Measurements from ENCODE around the gene TMC6. TPM values are rescaled to one million over a fixed set of nuclear protein-coding genes. Genes with fewer than 3 reads are reported as not detected.

TMC6 gene
- total RNA-seq, 1 donor from 2014 or later, result 523 TPM

DNA sequence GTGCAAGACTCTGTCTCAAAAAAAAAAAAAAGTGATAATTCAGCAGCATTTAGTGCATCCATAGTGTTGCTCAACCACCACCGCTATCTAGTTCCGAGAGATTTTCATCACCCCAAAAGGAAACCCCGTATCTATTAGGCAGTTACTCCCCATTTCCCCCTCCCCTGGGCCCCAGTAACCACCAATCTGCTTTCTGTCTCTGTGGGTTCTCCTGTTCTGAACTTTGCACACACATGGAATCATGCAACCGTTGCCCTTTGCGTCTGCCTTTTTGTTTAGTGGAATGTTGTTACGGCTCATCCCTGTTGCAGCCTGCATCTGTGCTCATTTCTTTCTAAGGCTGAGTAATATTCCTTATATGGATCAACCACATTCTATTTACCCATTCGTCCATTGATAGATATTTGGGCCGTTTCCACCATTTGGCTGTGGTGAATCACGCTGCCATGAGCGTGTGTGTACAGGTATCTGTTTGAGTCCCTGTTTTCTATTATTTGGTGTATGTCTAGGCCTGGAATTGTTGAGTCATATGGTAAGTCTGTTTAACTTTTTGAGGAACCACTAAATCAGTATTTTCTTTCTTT lies 31.1 kb upstream of the TMC6 start:
- intact Hi-C loops (cut with micrococcal nuclease), result no loop called here

DNA sequence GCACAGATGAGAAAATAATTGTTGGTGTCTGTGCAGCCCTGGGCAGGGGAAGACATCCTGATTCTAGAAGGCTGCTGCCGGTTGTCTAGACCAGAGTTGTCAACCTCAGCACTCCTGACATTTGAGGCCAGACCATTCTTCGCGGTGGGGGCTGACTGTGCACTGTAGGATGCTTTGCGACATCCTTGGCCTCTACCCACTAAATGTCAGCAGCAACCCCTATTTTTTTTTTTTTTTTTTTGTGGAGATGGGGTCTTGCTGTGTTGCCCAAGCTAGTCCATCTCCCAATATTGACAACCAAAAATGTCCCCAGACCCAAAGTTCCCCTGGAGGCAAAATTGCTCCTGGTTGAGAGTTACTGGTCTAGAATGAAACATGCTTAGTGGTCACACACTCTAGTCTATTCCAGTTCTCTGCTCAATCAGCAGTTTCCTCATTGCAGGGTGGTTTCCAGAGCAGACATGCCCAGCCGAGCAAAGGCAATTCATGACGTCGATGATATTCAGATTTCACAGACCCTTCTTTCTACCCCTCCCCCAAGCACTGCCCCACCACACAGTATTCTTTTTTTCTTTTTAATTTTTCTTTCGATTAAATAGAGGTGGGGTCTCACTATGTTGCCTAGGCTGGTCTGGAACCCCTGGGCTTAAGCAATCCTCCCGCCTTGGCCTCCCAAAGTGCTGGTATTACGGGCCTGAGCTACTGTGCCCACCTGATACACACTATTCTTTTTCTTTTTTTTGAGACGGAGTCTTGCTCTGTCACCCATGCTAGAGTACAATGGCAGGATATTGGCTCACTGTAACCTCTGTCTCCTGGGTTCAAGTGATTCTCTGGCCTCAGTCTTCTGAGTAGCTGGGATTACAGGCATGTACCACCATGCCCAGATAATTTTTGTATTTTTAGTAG lies 26.6 kb upstream of the TMC6 start:
- intact Hi-C loops (cut with micrococcal nuclease), result no loop called here

DNA sequence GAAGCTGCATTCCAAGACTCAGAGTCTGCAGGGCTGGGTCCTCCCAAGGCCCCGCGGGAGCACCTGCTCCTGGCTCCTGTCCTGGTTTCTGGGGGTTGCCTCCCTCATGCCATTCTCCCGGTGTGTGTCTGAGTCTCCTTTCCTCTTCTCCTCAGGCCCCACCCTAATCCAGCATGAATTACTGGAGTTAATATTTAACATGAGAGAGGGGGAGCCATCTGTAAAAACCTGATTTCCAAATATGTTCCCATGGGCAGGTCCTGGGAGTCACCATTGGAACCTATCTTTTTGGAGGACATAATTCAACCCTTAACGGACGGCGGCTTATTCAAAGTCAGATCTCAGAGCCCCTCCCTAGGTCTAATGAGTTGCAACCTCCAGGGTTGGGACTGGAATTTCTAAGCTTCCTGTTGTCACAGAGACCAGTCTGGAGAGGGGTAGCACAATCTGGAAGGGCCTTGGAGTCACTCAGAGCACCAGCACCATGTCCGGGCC lies 23.0 kb upstream of the TMC6 start:
- intact Hi-C loops (cut with micrococcal nuclease), result no loop called here

DNA sequence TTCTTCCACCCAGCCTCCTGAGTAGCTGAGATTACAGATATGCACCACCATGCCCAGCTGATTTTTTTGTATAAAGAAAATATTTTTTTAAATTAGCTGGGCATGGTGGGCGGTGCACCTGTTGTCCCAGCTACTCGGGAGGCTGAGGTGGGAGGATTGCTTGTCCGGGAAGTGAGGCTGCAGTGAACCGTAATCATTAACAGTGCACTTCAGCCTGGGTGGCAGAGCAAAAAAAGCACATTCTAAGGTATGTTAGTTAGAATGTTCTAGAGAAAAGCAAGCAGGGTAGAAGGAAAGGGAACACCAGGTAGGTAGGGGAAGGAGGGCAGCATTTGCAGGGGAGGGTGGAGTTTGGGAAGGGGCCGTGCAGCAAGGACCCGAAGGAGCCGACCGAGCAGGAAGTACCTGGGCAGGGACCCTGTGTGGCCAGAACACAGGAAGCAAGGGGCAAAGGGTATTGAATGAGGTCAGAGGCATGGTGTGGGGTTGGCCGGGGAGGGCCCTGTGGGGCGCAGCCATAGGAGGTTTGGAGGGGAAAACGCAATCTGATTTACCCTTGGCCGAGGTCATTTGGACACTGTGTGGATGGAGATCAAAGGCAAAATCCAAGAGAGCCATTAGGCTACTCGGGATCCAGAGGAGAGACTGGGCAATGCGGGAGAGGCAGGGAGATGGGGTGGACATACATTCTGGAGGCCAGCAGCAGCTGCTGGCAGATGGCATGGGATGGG lies 19.9 kb upstream of the TMC6 start:
- intact Hi-C loops (cut with micrococcal nuclease), result no loop called here

- intact Hi-C loops (cut with micrococcal nuclease), result no loop called here
These were observed 18.9 kb upstream of the TMC6 start for GRCh38 chr17:78147315-78147998.

GRCh38 chr17:78146881-78147280 lies 18.3 kb upstream of the TMC6 start:
- intact Hi-C loops (cut with micrococcal nuclease), result no loop called here

DNA sequence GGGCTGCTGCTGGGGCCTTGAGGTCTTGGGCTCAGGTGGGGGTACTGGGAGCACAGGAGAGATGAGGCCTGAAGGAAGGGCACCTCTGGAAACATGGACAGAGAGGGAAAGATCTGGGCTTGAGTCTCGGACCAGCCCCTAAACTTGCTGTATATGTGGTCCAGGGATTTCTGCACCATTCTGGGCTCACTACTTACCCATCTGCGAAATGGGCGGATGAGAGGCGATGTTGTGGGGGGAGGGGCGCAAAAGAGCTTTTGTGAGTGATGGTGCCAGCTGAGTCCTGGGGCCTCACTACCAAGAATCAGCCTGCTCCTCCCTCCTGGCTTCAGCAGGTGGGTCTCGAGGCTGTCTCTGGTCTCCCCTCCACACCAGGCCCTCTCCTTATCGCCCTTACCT lies 17.9 kb upstream of the TMC6 start:
- intact Hi-C loops (cut with micrococcal nuclease), result no loop called here

DNA sequence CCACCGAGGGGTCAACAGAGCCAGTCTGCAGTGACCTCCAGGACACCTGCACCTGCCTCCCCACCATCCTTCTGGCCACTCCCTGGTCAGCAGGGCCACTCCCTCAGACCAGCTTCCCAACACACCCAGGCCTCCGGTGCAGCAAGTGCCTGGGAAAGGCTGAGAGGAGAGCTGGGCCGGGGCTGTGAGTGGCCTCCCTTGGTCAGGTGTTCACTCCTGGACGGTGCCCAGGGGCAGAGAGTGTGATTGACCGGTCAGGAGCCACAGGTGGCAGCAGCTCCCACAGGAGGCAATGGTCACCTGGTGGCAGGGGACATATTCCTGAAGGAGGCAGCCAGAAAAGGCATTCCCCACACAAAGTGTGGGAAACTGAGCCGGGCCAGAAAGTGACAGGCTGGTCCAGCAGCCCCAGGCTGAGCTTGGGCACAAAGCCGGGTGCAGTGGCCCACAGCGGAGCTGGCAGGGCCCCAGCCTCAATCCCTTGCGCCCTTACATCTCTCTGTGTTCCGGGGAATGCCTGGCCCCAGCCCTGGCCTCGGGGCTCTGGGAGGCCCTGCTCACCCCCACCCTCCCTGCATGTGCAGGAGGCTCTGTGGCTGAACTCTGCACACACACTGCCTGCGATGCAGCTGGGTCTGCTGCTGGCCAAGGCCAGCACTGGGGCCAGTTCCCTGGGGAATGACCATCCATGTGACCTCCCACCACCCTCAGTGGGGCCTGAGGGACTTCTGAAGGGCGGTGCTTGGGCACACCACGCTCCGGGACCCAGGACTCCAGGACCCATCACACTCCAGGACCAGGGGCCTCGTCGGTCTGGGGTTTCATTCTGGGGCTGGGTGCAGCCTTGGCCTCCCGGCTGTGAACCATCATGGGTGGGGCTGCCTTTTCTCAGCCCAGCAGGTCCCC lies 16.4 kb upstream of the TMC6 start:
- intact Hi-C loops (cut with micrococcal nuclease), result no loop called here

- intact Hi-C loops (cut with micrococcal nuclease), result no loop called here
These were observed 15.7 kb upstream of the TMC6 start for GRCh38 chr17:78144147-78144719.

DNA sequence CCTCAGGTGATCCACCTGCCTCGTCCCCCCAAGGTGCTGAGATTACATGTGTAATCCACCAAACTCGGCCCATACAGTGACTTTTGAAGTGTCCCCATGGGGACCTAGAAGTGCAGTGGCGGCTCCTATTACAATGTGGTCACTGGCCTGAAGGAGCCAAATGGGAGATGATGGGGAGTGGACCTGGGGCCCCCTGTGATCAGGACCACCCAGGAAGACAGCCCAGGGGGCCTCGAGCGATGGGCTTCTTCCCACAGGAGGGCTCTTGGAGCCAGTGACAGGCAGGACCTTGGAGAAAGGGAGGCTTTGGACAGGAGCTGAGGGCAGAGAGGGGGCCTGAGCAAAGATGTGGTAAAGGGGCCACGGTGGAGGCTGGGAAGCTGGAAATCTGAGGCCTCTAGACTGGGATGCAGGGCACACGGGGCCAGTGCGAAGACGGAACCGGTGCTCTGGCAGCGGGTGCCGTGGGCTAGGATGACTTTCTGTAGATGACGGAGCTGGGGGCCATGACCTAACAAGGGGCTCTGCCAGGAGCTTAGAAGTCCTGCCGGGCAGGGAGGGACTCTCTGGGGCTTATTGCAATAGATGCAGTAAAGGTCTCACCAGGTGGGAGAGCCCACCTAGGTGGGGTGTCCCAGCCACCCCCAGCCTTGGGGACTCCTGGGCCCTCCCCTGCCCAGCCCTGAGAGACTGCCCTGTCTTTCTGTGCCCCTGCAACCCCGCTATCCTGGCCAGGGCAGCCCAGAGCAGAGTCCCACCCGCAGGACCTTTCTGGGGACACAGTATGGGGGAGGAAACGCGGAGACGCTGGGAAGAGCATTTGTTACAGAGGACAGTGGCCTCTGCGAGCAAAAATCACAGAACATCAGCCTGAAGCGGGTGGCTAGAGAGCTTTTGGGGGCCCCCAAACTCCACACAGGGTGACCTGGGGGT lies 14.9 kb upstream of the TMC6 start:
- intact Hi-C loops (cut with micrococcal nuclease), result no loop called here

DNA sequence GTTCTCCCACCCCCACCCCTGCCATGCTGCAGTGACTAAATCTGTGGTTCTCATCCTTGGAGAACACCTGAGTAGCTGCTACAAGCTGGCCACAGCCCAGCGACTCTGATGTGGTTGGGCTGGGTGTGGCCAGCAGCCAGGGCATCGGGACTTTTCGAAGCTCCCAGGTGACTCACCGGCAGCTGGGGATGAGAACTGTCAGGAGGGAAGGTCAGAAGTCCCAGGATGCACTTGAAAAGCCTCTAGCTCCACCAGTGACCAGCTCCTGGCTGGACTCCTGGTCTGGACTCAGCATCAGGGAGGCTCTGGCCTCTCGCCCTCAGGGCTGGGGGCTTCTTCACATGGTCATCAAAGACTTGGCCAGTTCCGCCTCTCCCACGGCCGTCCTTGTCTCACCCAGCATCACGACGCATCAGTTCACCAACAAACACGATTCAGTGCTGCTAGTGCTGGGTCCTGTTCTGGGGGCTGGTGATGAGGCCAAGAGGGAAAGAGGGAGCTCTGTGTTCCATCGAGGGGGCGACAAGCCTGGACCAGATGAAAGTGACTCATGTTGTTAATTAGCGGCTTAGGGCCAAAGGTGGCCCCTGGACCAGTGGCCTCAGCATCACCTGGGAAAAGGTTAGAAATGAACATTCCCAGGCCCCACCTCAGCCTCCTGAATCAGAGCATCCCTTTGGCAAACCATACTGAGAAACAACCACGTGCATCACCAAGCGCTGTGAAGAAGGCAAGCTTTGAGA lies 13.7 kb upstream of the TMC6 start:
- intact Hi-C loops (cut with micrococcal nuclease), result no loop called here

DNA sequence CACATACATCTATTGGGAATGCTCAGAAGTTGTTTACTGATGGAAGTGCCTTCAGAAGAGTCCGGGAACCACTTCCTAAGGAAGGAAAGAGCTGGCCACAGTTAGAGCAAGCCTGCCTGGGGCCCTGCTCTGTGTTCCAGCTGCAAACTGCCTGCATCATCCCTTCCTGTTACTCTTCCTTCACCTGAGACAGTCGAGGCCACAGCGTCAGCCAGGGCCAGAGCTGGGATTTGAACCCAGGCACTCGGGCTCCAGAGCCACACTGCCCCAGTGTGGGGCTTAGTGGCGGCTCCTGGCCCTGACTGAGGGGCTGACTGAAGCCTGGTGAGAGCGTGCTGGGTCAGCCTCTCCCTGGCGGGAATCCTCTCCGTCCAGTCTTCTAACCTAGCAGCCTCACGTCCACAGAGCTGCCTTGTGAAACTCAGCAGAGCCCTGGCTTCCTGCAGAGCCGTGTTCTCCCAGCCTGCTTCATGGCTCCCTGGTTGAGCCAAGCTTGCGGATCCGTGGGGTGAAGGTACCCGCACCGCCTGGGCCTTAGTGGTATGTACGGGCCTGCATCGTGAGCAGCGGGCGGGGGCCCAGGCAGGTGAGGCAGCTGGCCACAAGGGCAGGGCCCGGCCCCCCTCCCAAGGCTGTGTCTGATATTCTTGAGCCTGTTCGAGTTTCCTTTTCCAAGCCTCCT lies 13.0 kb upstream of the TMC6 start:
- intact Hi-C loops (cut with micrococcal nuclease), result loop anchor here (2.0 kb wide), 1 partner anchor 35 kb away; no protein-coding TSS in a partner anchor

DNA sequence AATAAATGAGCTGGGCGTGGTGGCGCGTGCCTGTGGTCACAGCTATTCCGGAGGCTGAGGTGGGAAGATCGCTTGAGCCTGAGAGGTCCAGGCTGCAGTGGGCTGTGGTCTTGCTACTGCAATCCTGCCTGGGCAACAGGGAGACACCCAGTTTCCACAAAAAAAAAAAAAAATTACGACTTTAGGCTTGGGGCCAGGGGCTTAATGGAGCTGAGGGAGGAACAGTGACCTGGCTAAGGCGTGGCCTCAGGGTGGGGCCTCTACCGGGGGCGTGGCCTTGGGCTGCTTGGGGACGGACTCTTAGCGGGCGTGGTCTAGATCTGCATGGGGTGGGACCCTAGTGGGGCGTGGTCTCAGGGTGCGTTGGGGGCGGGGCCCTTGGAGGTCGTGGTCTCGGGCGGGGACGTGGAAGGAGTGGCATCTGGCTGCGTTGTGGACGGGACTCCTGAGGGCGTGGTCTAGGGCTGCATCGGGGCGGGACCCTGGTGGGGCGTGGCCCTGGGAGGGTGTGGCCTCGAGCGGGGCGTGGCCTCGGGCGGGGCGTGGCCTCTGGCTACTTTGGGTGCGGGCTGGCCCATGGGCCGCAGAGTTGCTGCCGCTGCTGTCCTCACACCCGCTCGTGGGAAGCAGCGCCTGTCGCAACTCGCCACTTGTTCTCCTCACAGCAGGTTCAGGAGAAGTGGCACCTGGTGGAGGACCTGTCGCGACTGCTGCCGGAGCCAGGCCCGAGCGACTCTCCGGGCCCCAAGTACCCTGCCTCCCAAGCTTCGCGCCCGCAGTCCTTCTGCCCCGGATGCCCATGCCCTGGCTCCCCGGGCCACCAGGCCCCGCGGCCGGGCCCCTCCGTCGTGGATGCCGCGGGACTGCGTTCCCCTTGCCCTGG lies 11.9 kb upstream of the TMC6 start:
- intact Hi-C loops (cut with micrococcal nuclease), result loop anchor here (1.0 to 2.0 kb wide), 4 partner anchors 10 to 74 kb away; partner anchors contain the start of genes AFMID, BIRC5, TK1 and TMC8

DNA sequence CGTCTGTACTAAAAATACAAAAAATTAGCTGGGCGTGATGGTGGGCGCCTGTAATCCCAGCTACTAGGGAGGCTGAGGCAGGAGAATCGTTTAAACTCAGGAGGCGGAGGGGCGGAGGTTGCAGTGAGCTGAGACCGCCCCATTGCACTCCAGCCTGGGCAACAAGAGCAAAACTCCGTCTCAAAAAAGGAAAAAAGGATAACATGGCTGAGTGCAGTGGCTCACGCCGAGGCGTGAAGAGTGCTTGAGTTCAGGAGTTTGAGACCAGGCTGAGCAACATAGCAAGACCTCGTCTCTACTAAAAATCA lies 11.3 kb upstream of the TMC6 start:
- intact Hi-C loops (cut with micrococcal nuclease), result loop anchor here (1.0 to 10.0 kb wide), 6 partner anchors 10 to 1895 kb away; partner anchors contain the start of genes AFMID, BIRC5, CCDC40 and TBC1D16

DNA sequence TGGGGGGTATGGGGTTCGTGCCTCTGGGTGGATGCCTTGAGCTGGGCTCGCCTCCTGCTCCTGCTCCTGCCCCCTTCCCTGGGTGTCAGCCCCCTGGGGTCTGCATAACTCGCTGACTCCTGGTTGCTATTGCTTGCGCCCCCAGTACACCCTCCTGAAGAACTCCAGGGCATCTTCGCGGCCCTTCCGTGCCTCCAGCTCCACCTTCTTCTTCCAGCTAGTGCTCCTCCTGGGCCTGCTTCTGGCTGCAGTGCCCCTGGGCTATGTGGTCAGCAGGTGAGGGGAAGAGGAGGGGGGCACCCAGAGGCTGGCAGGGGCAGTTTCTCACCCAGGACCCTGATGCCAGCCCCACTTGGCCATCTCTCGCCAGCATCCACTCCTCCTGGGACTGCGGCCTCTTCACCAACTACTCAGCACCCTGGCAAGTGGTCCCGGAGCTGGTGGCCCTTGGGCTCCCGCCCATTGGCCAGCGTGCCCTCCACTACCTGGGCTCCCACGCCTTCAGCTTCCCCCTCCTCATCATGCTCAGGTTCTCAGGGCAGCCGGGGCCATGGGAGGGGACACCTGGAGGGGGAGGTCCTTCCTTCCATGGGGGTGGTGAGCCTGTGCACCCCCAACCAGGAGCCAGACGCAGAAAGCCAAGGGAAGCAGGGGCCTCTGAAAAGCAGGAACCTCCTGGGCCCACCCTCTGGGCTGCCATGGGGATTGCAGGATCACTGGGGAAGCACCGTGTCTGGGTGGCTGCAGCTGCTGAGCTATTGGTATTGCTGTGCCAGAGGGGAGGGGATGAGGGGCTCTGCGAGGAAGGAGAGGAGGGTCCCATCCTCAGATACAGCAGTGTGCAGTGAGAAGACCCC lies 9.9 kb upstream of the TMC6 start:
- intact Hi-C loops (cut with micrococcal nuclease), result loop anchor here (10.0 kb wide), 2 partner anchors 684 to 1896 kb away; partner anchors contain the start of genes CCDC40 and TBC1D16

Measured in T-helper 2 cell treated with Interferon-gamma antibody and Interleukin-4, amounts not matched to agents 100 ng/mL and 5 ng/mL, for 36 hours (primary cell).